ENCODE results near the gene CMPK2. TPM values are rescaled to one million over a fixed set of nuclear protein-coding genes. Genes with fewer than 3 reads are reported as not detected.

The CMPK2 gene
- total and polyA plus RNA-seq, 2 donors (not counting 1 experiment from before 2014, with no cell fraction given): 0.33 to 0.52 TPM

DNA sequence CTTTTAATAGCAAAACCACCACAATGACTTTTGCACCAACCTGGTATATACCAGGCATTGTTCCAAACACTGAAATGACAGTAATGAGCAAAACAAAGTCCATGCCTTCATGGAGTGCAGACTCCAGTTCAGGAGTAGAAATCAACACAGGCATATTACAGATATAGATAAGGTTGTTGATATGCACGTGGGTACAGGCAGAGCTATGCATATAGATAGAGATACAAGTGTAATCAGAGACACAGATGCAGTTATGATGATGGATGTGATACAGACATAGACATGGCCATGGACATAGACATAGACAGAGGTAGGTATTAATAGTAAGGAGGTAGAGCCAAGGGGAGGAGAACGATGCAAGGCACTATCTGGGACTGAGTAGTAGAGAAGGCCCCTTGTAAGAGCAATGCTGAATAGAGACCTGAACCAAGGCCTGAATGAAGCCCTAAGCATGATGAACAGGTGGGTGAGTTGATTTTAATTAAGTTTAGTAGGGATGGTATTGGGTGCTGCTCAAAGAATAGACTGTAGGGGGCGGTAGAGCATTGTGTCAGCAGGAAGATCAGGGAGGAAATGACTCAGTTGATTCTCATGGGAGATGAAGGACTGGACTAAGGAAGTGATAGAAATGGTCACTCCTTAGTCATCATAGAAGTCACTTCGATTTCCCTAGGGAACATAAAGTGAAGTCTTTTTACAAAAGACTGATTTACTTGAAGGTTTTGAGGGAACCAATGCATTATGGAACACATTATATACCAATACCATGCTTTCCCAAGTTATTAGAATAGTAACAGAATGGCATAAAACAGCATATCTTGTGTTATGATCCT is 39.4 kb downstream of the CMPK2 start:
- TF ChIP-seq, protein P1, sequence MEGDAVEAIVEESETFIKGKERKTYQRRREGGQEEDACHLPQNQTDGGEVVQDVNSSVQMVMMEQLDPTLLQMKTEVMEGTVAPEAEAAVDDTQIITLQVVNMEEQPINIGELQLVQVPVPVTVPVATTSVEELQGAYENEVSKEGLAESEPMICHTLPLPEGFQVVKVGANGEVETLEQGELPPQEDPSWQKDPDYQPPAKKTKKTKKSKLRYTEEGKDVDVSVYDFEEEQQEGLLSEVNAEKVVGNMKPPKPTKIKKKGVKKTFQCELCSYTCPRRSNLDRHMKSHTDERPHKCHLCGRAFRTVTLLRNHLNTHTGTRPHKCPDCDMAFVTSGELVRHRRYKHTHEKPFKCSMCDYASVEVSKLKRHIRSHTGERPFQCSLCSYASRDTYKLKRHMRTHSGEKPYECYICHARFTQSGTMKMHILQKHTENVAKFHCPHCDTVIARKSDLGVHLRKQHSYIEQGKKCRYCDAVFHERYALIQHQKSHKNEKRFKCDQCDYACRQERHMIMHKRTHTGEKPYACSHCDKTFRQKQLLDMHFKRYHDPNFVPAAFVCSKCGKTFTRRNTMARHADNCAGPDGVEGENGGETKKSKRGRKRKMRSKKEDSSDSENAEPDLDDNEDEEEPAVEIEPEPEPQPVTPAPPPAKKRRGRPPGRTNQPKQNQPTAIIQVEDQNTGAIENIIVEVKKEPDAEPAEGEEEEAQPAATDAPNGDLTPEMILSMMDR (conservative IDR thresholded peaks at IDR 0.05 in 1 of 2, IDR thresholded peaks at IDR 0.05 in 1 of 2; ENCODE audit: low read depth in 1 of 2, low read length in 2 of 2): peak; percentile 20 to 55
- no peak for TF ChIP-seq EZH2 (IDR thresholded peaks at IDR 0.05; ENCODE audit: low read length, missing control alignments)
- H3K4me3 ChIP-seq (replicated peaks in 1 of 4; ENCODE audit: control extremely low read depth in 1 of 4, insufficient read depth in 1 of 4, low read depth in 3 of 4, low read length in 4 of 4): no peak overlapping the region
- peak; percentile 67 to 75 for DNase-seq (ENCODE audit: low read depth in 2 of 2)
- H2AFZ ChIP-seq (ENCODE audit: low read length): no peak overlapping the region
- H3K9ac ChIP-seq (ENCODE audit: insufficient read depth, low read length): no peak overlapping the region
- H3K4me2 ChIP-seq (ENCODE audit: extremely low read depth, insufficient read depth, low read length): no peak overlapping the region
- no peaks in the 10 kb centered on the region for H3K9me3 ChIP-seq (ENCODE audit: control insufficient read depth, insufficient read depth, low read depth, low read length)
- no peaks in the 10 kb centered on the region for H3K79me2 ChIP-seq (ENCODE audit: control insufficient read depth, insufficient read depth, low read length)
- no peaks in the 10 kb centered on the region for H3K36me3 ChIP-seq (ENCODE audit: control insufficient read depth, insufficient read depth, low read length)
- peaks cover 5% of the 10 kb centered on the region for H3K4me1 ChIP-seq (ENCODE audit: control insufficient read depth, extremely low read depth, insufficient read depth, low read length)
- H3K27me3 ChIP-seq (ENCODE audit: control insufficient read depth, insufficient read depth, low read length): no peaks in the 10 kb centered on the region
- H3K27ac ChIP-seq (ENCODE audit: insufficient read depth, low read length): no peak overlapping the region
- H4K20me1 ChIP-seq (ENCODE audit: control insufficient read depth, extremely low read depth, insufficient read depth, low read length): no peaks in the 10 kb centered on the region

DNA sequence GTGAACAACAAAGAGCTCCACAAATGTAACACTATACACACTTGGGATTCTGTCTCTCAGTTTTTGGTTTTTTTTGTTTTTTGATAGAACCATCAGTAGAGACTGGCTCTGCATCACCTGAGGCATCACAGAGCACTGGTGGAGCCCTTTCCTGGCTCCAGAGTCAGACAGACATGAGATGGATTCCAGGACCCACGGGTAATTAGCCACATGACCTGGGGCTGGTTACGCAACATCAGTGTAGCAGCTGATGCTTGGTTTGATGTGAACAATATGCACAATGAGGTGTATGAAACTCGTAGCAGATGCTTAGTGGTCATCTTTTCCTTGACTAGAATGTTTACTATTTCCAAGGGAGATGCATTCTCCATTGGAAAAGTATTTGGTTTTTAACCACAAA is 40.7 kb downstream of the CMPK2 start:
- no peaks in the 10 kb centered on the region for H4K20me1 ChIP-seq (ENCODE audit: control insufficient read depth, extremely low read depth, insufficient read depth, low read length)
- no peak overlapping the region for H3K4me3 ChIP-seq (replicated peaks in 1 of 4; ENCODE audit: control extremely low read depth in 1 of 4, insufficient read depth in 1 of 4, low read depth in 3 of 4, low read length in 4 of 4)
- H3K9me3 ChIP-seq (ENCODE audit: control insufficient read depth, insufficient read depth, low read depth, low read length): no peaks in the 10 kb centered on the region
- H3K4me1 ChIP-seq (ENCODE audit: control insufficient read depth, extremely low read depth, insufficient read depth, low read length): peaks cover 5% of the 10 kb centered on the region
- H3K27ac ChIP-seq (ENCODE audit: insufficient read depth, low read length): no peak overlapping the region
- DNase-seq (ENCODE audit: low read depth in 2 of 2): peak; percentile 38 to 80
- no peaks in the 10 kb centered on the region for H3K27me3 ChIP-seq (ENCODE audit: control insufficient read depth, insufficient read depth, low read length)
- no peak overlapping the region for H3K9ac ChIP-seq (ENCODE audit: insufficient read depth, low read length)
- no peaks in the 10 kb centered on the region for H3K36me3 ChIP-seq (ENCODE audit: control insufficient read depth, insufficient read depth, low read length)
- no peak overlapping the region for H2AFZ ChIP-seq (ENCODE audit: low read length)
- no peak for TF ChIP-seq EZH2 (IDR thresholded peaks at IDR 0.05; ENCODE audit: low read length, missing control alignments)
- TF ChIP-seq, protein P1 (conservative IDR thresholded peaks at IDR 0.05 in 1 of 2, IDR thresholded peaks at IDR 0.05 in 1 of 2; ENCODE audit: low read depth in 1 of 2, low read length in 2 of 2): no peak
- H3K4me2 ChIP-seq (ENCODE audit: extremely low read depth, insufficient read depth, low read length): no peak overlapping the region
- H3K79me2 ChIP-seq (ENCODE audit: control insufficient read depth, insufficient read depth, low read length): no peaks in the 10 kb centered on the region

DNA sequence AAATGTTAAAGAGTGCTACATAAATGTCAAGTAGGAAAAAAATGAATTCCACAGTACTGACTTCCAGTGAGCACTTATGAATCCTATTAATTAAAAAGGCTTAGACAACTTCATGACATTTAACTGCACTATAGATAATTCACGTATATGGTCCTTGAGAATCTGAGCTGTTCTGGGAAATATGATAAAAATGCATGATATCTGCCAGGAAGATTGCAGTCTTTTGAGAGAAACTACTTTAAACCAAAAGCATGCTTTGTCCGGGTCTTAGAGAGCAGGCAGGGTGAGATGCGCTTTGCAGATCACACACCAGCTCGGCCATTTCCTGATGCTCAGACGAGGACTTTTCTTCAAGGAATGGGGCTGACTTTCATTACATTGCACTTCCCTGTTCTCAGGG is 42.6 kb downstream of the CMPK2 start:
- Histone ChIP-seq H2AFZ (ENCODE audit: low read length) (peak overlapping the region; percentile 20), H3K4me2 (ENCODE audit: extremely low read depth, insufficient read depth, low read length) (peak overlapping the region; percentile 19), H3K79me2 (ENCODE audit: control insufficient read depth, insufficient read depth, low read length) (no peaks in the 10 kb centered on the region), H3K36me3 (ENCODE audit: control insufficient read depth, insufficient read depth, low read length) (no peaks in the 10 kb centered on the region), H3K27me3 (ENCODE audit: control insufficient read depth, insufficient read depth, low read length) (no peaks in the 10 kb centered on the region), H3K27ac (ENCODE audit: insufficient read depth, low read length) (peak overlapping the region; percentile 24), H3K4me1 (ENCODE audit: control insufficient read depth, extremely low read depth, insufficient read depth, low read length) (peaks cover 5% of the 10 kb centered on the region), H3K4me3 (replicated peaks in 1 of 4; ENCODE audit: control extremely low read depth in 1 of 4, insufficient read depth in 1 of 4, low read depth in 3 of 4, low read length in 4 of 4) (no peak overlapping the region), H4K20me1 (ENCODE audit: control insufficient read depth, extremely low read depth, insufficient read depth, low read length) (no peaks in the 10 kb centered on the region), H3K9me3 (ENCODE audit: control insufficient read depth, insufficient read depth, low read depth, low read length) (no peaks in the 10 kb centered on the region), H3K9ac (ENCODE audit: insufficient read depth, low read length) (peak overlapping the region; percentile 22)
- TF ChIP-seq, protein P1 (conservative IDR thresholded peaks at IDR 0.05 in 1 of 2, IDR thresholded peaks at IDR 0.05 in 1 of 2; ENCODE audit: low read depth in 1 of 2, low read length in 2 of 2): no peak
- TF ChIP-seq EZH2 (IDR thresholded peaks at IDR 0.05; ENCODE audit: low read length, missing control alignments): no peak
- DNase-seq (ENCODE audit: low read depth in 2 of 2): peak; percentile 10 to 68
